Left renal pelvis (tissue), 4 donors: ENCODE data around the gene IL1F10. TPM values are rescaled to one million over a fixed set of nuclear protein-coding genes. Genes with fewer than 3 reads are reported as not detected.

Experiments used
- DNase-seq, 4 donors: peaks; one replicate each; pipeline ENCODE4 v3.0.0-alpha.2; 2013; ENCODE audit warnings: low read depth in 4 of 4, low spot score in 3 of 4
- polyA plus RNA-seq, 4 donors: library from polyadenylated mRNA; unstranded; fragments of 120-200 nt; gene quantifications; one replicate each; pipeline ENCODE4 v1.2.1, GENCODE V29; 2013; ENCODE audit not compliant: insufficient read length in 4 of 4

The IL1F10 gene
- polyA plus RNA-seq, 4 donors = not detected

DNA sequence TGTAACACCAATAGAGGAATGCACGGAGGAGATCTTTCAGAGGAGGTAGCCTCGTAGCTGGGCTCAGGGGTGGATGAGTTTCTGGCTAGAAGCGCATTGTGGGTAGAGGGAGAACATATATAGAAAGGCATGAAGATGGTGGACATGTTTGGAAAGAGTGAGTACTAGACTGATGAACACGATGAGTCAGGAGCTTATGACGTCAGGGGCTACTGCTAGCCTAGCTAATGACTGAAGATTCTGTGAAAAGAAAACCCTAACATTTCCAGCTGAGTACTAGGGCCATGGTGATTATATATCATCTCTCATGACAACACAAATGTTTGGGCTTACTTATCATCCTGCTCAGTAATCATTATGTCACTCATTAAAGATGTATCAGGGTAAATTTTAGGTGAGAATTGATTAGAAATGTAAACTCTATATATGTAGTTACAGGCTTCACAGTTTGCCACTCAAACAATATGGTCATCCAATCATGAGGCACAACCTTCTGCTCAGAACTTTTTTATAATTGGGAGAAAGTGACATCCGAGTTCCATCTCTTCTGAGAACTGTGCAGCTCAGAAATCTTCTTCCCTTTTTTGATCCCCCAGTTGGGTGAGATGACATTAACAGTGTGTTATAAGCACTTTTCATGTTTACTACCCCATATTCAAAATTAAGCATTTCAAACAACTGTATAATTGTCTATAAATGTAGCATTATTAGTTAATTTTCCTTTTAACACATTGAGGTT lies 37.4 kb downstream of the IL1F10 start:
- DNase-seq = no peak

- no peak for DNase-seq
Measured at GRCh38 chr2:113111121-113111520, 43.4 kb downstream of the IL1F10 start.

- no peak for DNase-seq
Measured at GRCh38 chr2:113111823-113112287, 44.1 kb downstream of the IL1F10 start.

DNA sequence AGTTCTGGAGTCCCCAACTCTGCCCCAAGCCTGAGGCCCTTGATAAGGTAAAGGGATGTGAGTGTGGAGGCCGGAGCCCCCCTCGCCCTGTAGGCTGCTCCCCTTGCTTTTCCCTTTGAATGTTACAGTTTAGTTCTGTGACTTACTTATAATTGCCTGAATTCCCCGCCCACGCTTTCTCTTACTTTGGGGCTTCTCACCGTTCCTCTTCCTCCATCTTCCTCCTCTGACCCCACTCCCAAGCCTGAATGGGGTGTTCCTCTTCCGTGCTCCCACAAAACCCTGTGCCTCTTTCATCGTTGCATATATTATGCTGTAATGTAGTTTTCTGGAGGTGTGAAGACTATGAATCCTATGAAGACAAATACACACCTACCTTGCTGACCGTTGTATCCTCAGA lies 44.7 kb downstream of the IL1F10 start:
- no peak for DNase-seq

GRCh38 chr2:113112871-113113270 lies 45.1 kb downstream of the IL1F10 start:
- no peak for DNase-seq

GRCh38 chr2:113113807-113114206 lies 46.0 kb downstream of the IL1F10 start:
- no peak for DNase-seq

DNA sequence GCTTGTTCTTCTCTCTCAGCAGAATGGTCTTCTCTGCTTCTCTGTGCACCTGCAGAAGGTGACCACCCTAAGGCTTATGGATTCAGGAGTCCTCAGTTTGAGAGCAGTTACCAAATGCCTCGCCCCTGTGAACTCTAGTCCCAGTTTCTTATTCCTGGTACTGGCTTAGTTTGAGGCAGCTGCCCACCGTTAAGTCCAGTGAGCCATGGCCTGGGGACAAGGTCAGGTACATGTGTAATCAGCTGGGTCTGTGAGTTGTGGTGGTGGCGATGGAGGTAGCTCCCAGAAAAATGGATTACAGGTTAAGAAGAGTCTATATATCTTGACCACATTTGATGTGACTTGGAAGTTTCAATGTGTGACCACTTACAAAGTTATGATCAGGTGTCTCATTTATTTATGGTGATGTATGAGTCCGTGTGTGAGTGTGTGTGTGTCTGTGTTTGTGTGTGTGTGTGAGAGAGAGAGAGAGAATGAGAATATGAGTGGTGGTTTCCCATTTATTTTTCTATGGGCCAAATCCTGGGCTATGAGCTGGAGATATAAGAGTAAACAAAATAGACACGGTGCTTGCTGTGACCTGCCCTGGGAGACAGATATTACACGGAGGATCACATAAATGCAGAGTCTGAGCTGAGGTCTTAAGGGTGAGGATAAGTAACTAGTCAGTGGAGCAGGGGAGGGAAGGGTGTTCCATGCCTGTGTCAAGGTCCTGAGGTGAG lies 46.6 kb downstream of the IL1F10 start:
- no peak for DNase-seq

DNA sequence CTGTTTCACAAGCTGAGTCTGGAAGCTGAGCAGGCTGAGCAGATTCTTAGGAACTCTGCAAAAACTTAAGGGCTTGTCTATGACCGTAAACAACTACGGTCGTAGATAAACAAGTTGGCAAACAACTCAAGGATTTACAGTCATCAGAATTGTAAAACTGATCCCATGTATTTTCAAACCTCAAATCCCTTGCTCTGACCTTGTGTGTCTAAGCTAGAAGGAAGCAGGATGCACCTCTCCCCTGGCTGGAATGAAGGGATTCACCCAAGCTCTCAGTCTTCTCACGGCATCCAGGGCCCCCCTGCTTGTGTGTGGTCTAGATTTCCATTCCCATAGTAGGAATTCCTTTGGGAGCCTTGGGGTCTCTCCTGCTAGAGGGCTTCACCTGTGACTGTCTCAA lies 47.2 kb downstream of the IL1F10 start:
- no peak for DNase-seq

DNA sequence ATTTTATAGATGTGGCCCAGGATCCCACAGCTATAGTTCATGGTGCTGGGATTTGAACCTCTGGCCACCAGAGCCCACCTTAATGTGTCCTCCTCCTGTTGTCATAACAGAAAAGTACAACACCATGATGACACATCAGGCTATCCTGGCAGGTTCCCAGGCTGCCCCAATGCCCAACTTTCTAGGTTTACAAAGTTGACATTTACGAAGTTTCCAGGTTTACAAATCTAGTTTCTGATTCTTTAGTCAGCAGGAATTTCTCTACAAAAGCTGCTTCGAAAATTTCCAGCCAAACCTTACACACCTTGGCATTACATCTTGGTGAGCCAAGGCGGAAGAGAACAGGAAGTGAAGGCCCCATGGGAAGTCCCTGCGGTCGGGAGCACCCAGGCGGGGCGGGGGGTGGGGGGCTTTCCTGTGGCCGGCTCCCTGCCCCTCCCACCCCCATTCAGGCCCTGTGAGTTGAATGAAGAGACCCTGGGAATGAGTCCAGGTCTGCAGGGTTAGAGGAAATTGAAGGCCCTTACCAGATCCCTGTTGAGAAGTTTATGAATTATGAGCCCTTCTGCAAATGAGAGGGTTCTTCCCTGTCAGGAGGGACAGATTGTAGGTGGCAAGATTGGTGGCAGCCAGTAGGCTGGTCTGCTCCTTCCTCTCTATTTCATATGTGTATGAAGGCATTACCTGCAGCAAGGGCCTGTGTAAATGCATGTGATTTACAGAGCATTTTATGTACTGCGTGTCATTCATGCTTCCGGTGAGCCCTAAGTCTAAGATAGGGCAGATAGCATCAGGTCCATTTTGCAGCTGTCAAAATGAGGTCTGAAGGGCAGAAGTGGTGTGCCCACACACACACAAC lies 48.6 kb downstream of the IL1F10 start:
- DNase-seq = no peak

GRCh38 chr2:113117541-113118262 lies 49.9 kb downstream of the IL1F10 start:
- DNase-seq = no peak

- no peak for DNase-seq
Measured at GRCh38 chr2:113118263-113118657, 50.5 kb downstream of the IL1F10 start.

DNA sequence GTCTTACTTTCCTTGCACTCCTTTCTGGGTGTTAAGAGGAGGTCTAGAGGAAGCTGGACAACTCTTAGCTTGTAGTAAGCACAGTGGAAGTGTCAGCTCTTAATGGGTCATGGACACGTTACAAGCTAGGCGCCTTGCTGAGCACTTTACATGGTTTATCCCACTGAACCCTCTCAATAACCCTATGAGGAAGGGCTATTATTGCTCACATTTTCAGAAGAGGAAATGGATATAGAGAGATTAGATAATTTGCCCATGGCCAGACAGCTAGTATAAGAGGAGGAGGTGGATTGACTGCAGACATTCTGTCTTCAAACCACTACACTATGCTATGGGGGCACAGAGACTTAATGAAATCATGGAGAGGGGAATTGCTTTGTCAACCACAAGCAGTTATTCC lies 51.3 kb downstream of the IL1F10 start:
- no peak for DNase-seq

DNA sequence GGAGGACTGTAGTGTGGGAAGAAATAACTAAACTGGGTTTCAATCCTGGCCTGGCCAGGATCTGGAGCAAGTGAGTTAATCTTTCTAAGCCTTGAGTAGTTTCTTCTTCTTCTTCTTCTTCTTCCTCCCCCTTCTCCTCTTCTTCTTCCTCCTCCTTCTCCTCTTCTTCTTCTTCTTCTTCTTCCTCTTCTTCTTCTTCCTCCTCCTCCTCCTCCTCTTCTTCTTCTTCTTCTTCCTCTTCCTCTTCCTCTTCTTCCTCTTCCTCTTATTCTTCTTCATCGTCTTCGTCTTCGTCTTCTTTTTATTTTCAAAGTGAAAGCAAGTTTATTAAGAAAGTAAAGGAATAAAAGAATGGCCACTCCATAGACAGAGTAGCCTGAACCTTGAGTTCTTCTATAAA lies 53.1 kb downstream of the IL1F10 start:
- no peak for DNase-seq

DNA sequence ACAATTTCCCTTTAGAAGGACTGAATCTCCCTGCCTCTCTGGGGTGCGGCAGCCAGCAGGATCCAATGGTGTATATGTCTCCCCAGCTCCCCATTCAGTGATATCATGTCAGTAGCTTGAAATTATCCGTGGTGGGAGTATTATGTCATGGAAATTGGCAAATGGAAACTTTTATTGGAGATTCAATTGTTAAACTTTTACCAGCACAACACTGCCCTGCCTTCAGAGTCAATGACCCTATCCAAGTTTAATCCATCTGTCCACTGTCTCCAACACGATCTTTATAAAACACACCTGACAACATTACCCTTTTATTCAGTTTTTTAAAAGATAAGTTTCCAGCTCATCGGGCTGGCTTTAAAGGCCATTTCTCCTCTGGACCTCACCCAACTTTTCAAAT lies 54.6 kb downstream of the IL1F10 start:
- no peak for DNase-seq

GRCh38 chr2:113123726-113124125 lies 56.0 kb downstream of the IL1F10 start:
- DNase-seq = no peak

- DNase-seq = no peak
Measured at GRCh38 chr2:113124181-113124961, 56.6 kb downstream of the IL1F10 start.
